Colonic mucosa (tissue), 4 donors: ENCODE results near the gene DCAF6. TPM values are rescaled to one million over a fixed set of nuclear protein-coding genes. Genes with fewer than 3 reads are reported as not detected.

Experiments used
- DNase-seq: peaks from one replicate; pipeline ENCODE4 v3.0.0-alpha.2; 2020
- H3K27ac ChIP-seq: fragments of 200-600 bp; one replicate; pipeline ENCODE4 v1.8.0; 2021
- H3K27me3 ChIP-seq: fragments of 200-600 bp; one replicate; pipeline ENCODE4 v1.8.0; 2021
- H3K36me3 ChIP-seq: fragments of 200-600 bp; one replicate; pipeline ENCODE4 v1.8.0; 2021
- H3K4me1 ChIP-seq: fragments of 200-600 bp; one replicate; pipeline ENCODE4 v1.8.0; 2021; ENCODE audit warnings: mild to moderate bottlenecking
- H3K4me3 ChIP-seq: fragments of 200-600 bp; one replicate; pipeline ENCODE4 v1.8.0; 2021
- H3K9ac ChIP-seq, 2 donors: one replicate each; pipeline ENCODE4 v1.7.0; 2013; ENCODE audit warnings: control low read depth in 2 of 2, low read depth in 2 of 2, low read length in 2 of 2
- H3K9me3 ChIP-seq: fragments of 200-600 bp; one replicate; pipeline ENCODE4 v1.8.0; 2021
- intact Hi-C: fragments of 100-400 bp; cut with DNase I; formaldehyde crosslinking; loops from one replicate; pipeline ENCODE4 v1.14.1; 2022
- total RNA-seq, 2 donors: library from RNA; stranded (reverse); fragmentation: NEBNext Ultra II Directional in 1 of 2; extraction: Animal tissue kit (Norgen Biotek cat#: 25700) in 1 of 2; gene quantifications; one replicate each; pipeline ENCODE4 v1.2.1, GENCODE V29; 2021
- TF ChIP-seq, protein P1 (sequence below): fragments of 200-600 bp; IDR thresholded peaks from one replicate; pipeline ENCODE4 v1.8.0; 2022; ENCODE audit warnings: antibody characterized with exemption, mild to moderate bottlenecking
- donor health status: healthy.
- donor health status: DM: no; HTN: no; CAD: no.
- donor health status: DM: no; HTN: no; CAD: no.

The DCAF6 gene
- total RNA-seq, 2 donors from 2014 or later, result 47.2 to 67.0 TPM

DNA sequence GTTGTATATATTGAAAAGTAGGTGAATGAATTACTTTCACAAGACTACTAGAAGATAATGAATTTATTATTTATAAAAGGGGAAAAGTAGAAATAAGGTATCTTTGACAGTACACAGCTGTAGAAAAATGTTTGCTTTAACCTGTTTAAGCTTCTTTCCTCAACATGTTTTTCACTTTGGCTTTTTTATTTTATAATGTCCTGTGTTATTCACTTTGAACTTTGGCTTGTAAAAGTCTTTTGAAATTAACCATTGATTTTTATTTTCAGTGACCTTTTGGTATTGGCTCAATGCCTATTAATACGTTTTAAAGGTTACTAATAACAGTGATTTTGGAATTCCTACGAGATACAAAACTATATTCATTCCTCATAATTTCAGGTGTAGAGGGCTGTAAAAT lies 58.1 kb downstream of the DCAF6 start:
- Histone ChIP-seq H3K4me3 (no peak overlapping the region), H3K27ac (no peak overlapping the region), H3K9ac (no peak overlapping the region), H3K9me3 (no peaks in the 10 kb centered on the region), H3K27me3 (no peaks in the 10 kb centered on the region), H3K36me3 (no peaks in the 10 kb centered on the region), H3K4me1 (no peaks in the 10 kb centered on the region)
- intact Hi-C loops, result no loop called here
- TF ChIP-seq, protein P1, sequence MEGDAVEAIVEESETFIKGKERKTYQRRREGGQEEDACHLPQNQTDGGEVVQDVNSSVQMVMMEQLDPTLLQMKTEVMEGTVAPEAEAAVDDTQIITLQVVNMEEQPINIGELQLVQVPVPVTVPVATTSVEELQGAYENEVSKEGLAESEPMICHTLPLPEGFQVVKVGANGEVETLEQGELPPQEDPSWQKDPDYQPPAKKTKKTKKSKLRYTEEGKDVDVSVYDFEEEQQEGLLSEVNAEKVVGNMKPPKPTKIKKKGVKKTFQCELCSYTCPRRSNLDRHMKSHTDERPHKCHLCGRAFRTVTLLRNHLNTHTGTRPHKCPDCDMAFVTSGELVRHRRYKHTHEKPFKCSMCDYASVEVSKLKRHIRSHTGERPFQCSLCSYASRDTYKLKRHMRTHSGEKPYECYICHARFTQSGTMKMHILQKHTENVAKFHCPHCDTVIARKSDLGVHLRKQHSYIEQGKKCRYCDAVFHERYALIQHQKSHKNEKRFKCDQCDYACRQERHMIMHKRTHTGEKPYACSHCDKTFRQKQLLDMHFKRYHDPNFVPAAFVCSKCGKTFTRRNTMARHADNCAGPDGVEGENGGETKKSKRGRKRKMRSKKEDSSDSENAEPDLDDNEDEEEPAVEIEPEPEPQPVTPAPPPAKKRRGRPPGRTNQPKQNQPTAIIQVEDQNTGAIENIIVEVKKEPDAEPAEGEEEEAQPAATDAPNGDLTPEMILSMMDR, result no peak
- no peak for DNase-seq

DNA sequence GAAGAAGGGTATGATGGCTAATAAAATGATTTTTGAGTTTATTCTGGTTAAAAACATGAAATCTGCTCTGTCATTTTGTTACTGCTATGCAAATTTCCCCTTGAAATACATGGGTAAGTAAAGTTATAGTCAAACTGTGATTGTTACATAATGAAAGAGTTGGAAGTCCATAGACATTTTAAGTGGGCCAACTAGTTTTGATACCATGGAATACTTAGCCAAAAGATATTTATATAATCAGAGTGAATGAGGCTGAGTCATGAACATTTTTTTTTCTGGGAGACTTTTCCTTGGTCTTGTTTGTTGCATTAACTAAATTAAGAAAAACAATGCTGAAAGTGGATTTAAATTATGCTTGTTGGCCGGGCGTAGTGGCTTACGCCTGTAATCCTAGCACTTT lies 58.6 kb downstream of the DCAF6 start:
- no peak overlapping the region for H3K9ac ChIP-seq
- no peak overlapping the region for H3K27ac ChIP-seq
- H3K9me3 ChIP-seq, result no peaks in the 10 kb centered on the region
- H3K27me3 ChIP-seq, result no peaks in the 10 kb centered on the region
- TF ChIP-seq, protein P1, result no peak
- intact Hi-C loops, result no loop called here
- H3K4me1 ChIP-seq, result no peaks in the 10 kb centered on the region
- no peaks in the 10 kb centered on the region for H3K36me3 ChIP-seq
- no peak for DNase-seq
- no peak overlapping the region for H3K4me3 ChIP-seq

DNA sequence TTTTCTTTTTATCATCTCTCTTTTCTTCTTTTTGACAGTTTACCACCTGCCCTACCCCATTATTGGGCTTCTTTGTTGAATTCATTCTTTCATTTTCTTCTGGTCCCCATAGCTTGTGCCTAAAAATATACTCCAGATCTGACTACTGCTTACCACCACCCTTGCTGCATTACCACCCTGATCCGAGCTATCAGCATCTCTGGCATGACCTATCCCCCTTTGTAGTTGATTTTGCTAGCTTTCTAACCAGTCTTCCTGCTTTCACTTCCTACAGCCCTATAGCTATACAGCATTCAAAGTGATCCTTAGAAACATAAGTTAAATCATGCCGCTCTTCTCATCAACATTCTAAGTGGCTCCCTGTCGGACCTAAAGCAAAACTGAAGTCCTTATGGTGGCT lies 59.8 kb downstream of the DCAF6 start:
- Histone ChIP-seq H3K4me3 (no peak overlapping the region), H3K36me3 (no peaks in the 10 kb centered on the region), H3K27me3 (no peaks in the 10 kb centered on the region), H3K9me3 (no peaks in the 10 kb centered on the region), H3K4me1 (no peaks in the 10 kb centered on the region), H3K27ac (no peak overlapping the region), H3K9ac (no peak overlapping the region)
- intact Hi-C loops, result no loop called here
- DNase-seq, result no peak
- TF ChIP-seq, protein P1, result no peak

DNA sequence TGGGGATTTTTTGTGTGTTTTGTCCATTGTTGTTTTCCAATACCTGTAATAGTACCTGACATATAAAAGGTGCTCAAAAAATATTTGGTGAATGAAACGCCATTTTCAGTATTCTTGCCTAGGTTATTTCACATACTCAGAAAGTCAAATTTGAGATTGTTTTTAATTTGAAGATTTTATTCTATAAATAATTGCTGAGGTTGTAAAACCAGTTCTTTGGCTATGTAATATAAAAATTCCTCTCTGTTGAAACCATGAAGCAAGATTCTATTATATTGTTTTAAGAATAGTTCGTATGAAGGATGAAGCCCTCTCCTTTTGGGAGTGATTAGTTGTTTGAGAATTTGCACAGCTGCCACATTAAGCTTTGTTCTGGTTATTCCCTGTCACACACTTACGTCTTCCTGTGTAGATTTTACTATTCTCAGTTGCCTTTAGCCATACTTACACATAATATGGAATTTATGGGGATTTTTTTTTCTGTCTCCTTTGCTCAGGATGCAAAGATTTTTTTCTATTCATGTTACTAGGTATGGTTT lies 60.6 kb downstream of the DCAF6 start:
- H3K27ac ChIP-seq, result no peak overlapping the region
- no peak overlapping the region for H3K9ac ChIP-seq
- no peak overlapping the region for H3K4me3 ChIP-seq
- DNase-seq, result no peak
- TF ChIP-seq, protein P1, result no peak
- intact Hi-C loops, result no loop called here
- H3K9me3 ChIP-seq, result no peaks in the 10 kb centered on the region
- no peaks in the 10 kb centered on the region for H3K4me1 ChIP-seq
- H3K27me3 ChIP-seq, result no peaks in the 10 kb centered on the region
- H3K36me3 ChIP-seq, result no peaks in the 10 kb centered on the region

DNA sequence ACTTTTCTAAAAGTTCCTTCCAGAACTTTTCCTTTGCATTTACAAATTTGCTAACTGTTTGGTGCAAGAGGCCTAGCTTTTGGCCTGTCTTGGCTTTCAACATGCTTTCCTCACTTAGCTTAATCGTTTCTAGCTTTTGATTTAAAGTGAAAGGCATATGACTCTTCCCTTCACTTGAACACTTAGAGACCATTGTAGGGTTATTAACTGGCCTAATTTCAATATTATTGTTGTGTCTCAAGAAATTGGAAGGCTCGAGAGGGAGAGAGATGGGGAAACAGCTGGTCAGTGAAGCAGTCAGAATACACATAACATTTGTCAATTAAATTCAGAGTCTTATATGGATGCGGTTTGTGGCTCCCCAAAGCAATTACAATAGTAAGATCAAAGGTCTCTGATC lies 63.4 kb downstream of the DCAF6 start:
- no peaks in the 10 kb centered on the region for H3K27me3 ChIP-seq
- H3K9me3 ChIP-seq, result no peaks in the 10 kb centered on the region
- H3K27ac ChIP-seq, result no peak overlapping the region
- intact Hi-C loops, result no loop called here
- H3K36me3 ChIP-seq, result no peaks in the 10 kb centered on the region
- H3K4me1 ChIP-seq, result no peaks in the 10 kb centered on the region
- no peak overlapping the region for H3K4me3 ChIP-seq
- DNase-seq, result no peak
- TF ChIP-seq, protein P1, result no peak
- H3K9ac ChIP-seq, result no peak overlapping the region
